NCI-H345 (cell line): Measurements from ENCODE around the gene KSR2.

ENCODE experiments used
- DNase-seq: peaks from one replicate; lab custom pipeline; 2025; lab: John Stamatoyannopoulos, UW

KSR2 gene

DNA sequence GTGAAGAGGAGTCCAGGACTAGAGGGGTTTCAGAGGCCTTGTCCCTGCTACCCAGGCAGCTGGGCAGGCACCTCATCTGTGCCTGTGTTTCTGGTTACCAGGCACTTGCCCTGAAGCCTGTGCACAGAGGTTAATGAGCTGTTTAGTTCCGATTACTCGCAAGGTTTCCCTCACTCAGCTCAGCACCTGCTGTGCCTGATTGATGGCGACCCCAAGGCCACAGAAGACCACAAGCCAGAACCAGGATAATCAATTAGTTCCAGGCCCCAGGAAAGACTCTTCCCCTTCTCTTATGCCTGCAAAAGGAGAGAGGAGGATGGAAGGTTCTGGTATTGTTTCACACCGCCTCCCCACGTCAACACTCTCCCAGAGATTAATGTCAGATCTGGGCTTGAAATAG lies 518.6 kb downstream of the KSR2 start:
- DNase-seq: no peak

DNA sequence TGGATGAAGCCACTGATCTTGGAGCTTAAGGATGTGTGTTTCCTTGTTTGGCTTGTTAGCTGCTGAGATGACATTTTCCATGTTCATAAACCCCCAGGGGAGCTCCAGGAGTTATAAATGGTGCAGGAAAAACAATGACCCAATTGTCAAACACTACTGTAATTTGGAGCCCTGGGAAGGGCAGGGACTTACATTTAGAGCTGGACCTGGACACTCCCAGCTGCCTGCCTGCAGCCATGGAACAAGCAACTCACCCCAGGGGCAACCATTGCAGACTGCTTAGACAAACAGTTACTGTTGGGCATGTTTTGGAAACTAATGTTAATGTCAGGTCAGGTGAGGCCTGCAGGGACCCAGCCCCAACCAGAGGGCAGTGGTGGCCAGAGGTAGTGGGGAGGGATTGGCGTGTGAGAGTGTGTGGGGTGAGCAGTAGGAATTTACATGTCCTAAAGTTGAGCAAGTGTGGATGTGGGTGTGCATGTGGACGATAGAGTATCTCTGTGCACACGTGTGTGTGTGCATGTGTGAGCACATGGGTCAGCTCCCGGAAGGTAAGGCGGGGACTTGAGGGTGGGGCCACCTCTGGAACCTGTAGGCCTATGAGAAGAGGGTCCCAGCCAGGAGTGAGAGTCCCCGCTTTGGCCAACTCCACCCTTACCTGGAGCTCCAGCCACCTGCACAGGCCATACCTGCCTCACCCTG lies 521.0 kb downstream of the KSR2 start:
- no peak for DNase-seq

DNA sequence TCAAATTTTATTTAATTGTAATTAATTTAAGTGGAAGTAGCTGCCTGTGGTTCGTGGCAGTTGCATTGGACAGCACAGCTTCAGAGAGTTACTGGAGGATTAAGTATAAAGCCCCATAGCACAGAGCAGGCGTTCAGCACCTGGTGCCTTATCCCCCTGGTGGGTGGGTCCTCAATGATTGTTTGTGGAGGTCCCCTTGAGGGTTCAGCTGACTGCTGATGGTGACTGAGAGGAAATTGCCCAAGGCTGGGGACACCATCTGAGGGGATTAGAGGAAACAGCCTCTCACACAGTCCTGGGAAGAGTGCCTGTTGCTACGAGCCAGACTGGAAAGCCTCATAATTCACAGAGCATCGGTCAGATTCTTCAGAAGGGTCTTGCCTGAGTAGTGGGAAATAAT lies 524.0 kb downstream of the KSR2 start:
- DNase-seq: no peak

DNA sequence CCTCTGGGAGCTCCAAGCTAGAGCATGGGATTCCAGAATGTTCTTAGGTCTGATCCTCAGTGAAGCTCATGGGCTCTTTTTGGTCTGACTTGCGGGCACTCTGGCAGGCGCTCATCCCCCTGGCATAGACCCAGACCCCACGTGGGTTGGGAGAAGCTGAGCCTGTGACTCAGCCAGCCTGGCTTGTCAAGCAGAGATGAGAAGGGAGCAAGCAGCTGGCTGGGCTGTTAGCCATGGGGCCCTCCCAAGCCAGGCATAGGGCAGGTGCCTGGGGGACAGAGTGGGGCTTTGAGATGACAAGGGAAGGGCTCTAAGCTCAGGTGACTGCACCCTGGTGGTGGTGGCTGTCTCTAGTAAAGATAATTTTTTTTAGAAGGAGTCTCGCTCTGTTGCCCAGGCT lies 527.0 kb downstream of the KSR2 start:
- no peak for DNase-seq

DNA sequence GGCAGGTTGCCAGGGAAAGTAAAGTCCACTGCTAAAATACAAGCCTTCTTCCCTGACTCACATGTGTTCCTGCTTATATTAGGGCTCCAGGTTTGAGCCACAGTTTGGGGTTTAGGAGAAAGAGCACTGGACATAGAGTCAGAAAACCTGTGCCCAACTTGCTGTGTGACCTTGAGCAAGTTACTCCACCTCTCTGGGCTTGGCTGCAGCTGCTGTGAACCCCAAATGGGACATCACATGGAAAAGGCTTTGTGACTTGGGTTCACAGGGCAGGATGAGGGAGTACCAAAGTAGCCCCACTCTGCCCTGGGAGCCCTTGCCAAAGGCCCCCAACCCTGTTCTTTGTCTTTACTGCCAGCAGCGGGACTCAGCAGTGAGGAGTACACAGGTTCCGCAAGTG lies 528.4 kb downstream of the KSR2 start:
- DNase-seq: no peak

DNA sequence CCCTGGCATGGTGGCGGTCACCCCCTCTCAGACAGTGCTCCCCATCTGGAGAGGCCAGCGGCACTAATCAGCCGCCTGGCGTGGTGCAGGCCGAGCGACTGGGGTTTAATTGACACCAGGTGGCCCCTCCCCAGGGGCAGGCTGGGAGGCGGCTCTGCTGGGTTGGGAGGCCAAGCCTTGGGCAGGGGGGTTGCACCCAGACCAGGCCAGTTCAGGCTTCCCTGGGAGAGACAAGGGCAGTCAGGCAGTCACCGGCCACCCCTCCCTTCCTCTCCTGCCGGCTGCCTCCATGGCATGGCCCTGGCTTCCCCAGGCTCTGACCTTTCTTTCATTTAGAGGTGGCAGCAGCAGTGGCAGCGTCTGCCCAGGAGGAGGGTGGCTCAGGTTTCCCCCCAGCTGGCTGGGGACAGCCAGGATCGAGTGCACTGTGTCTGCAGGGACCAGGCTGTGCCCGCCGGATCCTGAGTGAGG lies 529.2 kb downstream of the KSR2 start:
- DNase-seq: no peak

DNA sequence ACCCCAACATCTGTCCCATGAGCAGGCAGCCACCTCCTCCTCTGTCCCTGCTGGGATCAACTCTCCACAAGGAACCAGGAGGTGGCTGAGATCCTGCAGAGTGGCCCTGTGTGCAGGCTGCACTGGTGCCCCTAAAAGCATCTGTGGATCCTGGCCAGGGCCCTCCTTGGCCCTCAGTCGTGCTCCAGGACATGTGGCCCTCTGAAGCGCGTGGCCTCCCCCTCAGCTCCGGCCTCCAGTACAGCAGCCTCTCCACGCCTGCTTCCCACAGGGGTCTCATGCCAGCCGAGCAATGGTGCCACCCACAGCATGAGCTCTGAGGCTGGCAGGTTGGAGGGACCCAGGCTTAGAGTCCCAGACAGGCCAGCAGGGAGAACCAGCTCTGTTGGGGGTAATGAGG lies 530.0 kb downstream of the KSR2 start:
- DNase-seq: no peak

DNA sequence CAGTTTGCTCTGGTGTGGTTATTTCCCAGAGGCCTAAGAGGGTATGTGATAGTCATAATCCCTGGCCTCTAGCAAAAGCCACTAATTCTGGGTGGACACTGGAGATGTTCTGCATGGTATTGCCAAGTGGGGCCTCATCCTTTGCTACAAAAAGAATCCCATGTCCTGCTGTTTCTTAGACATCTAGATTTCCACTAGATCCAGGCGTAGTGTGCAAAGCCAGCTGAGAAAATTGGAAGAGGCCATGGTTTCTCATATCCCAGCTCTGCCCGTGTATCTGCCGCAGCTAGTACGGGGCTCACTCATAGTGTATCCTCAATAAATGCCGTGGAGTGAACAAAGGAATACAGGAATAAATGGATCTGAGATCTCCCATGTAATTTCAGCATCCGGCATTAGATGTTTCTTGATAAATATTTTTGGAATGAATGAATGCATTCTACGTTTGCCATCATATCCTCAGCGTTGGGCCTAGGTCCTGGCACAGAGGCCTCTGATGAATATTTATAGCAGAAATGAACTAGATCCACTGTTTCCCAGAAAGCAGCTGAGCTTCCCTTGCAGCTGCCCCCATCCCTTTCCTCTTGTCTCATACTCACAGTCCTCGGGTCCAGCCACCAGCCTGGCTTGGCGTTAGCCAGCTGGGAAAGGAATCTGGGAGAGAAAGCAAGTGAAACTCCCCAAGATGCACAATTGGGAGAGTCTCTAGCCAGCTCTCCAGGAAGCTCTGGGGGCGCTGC lies 531.1 kb downstream of the KSR2 start:
- DNase-seq: no peak

DNA sequence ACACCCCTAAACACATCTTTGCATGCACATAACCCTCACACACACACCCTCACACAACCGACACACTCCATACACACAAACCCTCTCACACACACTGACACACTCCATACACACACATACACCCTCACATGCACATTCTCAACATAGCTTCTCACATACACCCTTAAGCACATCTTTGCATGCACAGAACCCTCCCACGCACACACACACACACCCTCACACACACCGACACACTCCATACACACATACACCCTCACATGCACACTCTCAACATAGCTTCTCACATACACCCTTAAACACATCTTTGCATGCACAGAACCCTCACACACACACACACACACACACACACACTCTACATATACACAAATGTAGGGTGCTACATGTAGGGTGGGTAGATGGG lies 534.9 kb downstream of the KSR2 start:
- DNase-seq: no peak

DNA sequence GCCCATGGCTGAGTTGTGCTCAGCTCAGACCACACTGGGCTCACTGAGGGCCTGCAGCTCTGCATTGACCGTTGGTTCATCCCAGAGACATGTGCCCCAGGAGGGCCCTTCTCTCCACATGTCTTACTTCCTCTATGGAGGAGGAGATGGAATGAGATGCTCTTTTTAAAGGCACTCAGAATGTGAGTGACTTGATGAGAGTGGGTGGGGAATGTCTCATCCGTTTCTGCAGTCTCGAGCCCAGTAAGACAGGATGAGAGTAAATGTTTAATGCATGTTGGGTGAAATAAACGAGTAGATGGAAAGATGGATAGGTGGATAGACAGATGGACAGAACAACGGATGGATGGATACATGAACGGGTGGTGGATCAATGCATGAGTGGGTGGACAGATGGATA lies 538.5 kb downstream of the KSR2 start:
- no peak for DNase-seq

DNA sequence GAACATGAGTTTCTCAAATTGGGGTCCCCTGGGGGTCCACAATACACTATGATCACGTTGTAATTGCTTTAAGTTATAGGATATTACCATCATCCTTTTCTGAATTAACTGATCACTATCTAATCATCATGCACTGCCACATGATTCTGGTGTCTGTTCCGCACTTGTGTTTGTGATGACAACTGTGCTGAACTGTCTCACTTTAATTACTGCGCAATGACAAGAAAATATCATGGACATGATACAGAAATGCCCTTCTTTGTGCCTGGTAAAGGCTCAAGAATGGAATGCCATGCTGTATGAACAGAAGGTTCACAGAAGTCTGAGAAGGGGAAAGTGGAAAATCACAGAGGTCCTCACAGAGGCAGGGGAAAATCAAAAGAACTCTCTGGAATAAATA lies 541.6 kb downstream of the KSR2 start:
- no peak for DNase-seq

DNA sequence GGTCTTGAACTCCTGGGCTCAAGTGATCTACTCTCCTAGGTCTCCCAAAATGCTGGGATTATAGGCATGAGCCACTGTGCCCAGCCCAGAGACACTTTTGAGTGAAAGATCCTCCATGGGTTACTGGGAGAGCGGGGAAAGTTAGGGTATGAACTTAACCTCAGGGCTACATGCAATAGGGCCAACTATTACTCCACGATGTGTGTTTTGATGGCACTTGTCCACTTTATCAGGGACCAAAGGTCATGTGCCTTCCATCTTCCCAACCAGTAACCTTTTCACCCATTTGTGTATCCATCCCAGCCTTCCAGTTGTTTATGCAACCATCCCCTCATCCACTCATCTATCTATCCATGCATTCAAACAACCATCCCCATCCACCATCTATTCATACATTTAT lies 546.8 kb downstream of the KSR2 start:
- DNase-seq: no peak

DNA sequence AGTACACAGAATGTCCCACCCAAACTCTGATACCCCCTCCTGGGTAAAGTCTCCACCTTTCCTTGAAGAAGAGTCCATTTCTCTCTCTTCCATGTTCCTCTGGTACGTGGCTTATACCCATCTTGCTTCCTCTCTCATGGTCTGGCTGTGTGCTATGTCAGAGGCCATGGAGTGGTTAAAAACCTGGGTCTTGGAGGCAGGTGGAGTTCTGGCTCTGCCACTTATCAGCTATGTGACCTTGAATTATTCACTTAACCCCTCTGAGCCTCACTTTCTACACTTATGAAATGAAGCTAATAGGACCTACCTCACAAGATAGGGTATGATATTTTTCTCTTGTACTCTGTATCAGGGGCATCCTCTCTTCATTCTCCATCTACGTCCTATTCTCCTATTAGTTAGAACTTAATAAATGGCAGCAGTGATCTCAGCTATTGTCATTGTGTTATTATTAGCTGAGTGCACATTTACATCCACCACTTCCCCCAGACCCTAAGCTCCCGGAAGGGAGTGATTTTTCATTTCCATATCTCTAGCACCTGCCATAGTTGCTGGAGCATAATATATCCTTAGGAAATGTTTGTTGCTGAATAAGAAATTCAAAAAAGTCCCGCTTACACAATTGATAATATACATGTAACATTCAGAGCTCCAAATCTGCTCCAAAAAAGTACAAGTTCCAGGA lies 547.6 kb downstream of the KSR2 start:
- no peak for DNase-seq

DNA sequence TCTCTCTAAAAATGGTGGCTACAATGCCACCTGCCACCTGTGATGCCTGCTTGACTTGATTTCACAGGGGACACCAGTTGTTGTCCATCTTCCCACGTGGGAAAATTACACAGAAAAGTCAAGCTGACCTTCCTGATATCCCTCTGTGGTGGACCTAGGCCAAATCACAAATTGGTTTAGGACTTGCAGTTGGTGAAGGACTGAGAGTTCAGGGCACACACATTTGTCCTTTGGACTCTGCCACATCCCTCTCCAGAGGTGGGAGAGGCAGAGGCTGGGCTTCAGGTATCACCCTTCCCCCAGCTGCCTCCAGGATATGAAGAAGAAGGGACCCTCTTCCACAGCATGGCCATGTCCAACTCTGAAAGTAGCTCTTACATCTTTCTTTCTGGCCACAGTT lies 551.8 kb downstream of the KSR2 start:
- no peak for DNase-seq

DNA sequence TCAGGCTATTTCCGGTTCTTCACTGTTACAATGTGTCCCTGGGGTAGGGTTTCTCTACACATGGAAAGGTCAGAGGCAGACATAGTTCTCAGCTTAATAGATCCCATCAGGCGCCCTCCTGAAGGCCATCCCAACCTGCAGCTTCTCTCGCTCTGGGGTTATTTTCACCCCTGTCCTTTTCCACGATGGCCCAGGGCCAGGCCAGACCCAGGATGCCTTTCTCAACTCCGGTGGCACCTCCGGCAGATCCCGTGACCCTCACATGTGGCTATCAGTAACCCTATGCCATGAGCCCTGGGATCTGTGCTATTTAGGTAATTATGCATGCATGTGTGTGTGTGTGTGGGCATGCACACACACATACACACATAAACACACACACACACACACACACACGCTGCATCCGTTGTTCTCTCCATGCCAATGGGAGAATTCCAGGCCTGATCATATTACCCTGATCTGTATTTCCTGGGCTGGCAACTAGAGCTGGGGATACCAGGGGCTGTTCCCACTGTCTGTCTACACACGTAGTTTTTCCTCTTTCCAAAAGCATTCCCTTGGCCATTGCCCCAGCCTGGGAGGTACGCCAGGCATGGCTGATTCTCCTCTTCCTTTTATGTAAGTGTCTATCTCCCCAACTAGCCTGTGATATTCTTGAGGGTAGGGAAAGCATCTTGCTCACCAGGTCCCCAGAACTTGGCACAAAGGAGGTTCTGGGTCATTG lies 556.2 kb downstream of the KSR2 start:
- DNase-seq: no peak

DNA sequence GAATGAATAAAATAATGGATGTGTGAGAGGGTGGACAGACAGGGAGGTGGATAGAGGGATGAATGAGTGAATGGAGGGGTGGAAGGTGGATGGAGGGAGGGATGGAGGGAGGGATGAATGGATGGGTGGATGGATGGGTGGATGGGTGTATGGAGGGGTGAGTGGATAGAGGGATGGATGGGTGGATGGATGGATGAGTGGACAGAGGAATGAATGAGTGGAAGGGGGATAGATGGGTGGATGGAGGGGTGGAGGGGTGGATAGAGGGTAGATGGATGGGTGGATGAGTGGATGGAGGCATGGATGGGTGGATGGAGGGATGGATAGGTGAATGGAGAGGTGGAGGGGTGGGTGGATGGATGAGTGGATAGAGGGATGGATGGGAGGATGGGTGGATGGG lies 559.5 kb downstream of the KSR2 start:
- DNase-seq: no peak

DNA sequence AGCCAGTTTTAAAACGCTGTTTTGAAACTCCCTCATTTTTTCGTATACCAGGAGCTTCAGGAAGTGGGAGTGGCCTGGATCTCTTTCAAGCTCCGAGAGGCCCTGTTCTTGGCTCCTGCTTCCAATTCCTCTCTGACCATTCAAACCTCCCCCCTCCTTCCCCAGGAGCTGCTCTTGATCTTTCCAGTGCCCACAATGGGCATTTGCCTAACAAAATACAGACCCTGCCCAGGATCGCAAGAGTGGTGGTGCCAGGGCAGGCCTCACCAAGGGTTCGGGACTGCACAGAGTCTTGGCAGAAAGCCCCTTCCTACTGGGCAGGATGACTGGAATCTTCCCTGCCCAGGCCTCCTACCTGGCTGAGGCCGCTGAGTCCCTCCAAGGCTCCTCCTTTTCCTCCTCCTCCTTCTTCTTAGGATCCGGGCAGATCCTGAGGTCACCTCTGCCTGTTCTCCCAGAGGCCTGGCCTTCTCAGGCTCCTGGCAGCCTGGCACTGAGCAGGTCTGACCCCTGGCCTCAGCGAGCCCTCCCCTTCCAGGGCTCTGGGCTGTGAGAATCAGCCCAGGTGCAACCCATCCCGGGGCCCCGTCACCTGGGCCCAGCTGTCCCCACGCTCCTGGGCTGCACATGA lies 560.5 kb downstream of the KSR2 start:
- peak; percentile 26 for DNase-seq

DNA sequence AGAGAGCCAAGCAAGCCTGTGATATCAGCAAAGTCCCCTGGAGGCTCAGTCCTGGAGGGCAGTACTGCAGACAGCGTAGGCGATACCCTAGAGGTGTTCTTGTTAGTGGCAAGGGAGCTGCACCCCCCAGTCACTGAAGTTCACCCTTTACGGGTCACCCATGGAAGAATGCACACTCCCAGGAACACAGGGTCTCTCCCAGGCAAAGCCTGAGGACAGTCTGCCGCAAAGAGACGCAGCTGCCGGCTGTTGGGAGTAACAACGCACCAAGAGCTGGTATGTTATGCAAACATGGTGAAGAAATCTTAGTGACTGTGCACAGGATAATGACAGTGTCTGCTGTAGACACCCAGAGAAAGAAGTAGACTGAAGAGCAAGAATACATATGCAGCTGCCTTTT lies 563.9 kb downstream of the KSR2 start:
- no peak for DNase-seq

DNA sequence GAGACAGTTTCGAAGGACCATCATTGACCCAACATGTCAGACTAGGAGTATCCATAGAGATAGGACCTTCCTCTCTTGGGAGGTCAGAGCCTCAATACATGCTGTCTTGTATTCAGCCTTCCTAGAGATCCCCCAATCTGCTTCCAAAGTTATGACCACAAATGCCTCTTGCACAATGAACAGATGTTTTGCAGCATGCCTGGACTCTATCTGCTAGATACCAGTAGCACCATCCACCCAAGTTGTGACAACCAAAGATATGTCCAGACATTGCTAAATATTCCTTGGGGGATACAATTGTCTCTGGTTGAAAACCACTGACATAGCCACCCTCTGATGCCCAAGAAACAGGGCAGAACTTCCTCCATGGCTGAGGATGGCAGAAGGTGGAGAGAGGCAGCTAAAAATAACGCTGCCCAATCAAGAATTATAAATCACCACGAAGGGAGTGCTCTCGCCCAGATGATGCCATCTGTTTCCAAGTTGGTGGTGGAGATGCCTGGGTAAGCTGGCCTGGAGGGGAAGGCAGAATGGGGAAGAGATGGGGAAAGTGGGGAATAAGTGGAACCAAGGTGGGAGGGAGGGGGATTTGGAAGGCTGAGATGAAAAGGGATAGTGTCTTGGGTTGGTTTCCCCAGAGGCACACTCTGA lies 564.5 kb downstream of the KSR2 start:
- DNase-seq: no peak

DNA sequence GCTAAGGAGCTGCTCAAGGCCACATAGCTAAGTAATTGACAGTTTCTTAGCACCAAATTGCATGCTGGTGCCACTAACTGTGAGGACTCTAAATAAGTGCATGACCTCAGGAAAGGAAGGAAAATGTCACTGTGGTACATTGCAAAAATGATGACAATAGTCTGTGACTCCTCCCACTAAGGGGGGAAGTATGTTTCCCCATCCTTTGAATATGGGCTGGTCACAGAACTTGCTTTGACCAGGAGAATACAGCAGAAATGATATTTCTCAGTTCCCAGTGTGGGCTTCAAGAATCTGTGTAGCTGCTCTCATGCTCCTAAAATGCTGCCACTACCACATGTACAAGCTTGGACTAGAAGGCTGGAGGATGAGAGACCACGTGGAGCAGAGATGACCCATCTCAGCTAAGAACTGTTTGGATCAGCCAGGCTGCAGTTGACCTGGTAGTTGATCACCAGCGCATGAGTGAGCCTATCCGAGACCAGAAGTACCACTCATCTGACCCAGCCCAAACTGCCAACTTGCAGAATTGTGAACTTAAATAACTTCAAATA lies 565.1 kb downstream of the KSR2 start:
- no peak for DNase-seq
